Liver (tissue), 3 donors: ENCODE data around the gene MTM1.

Experiments
- ATF3 ChIP-seq: IDR thresholded peaks from 2 replicates; pipeline ENCODE4 v1.6.1; 2016; ENCODE audit warnings: antibody characterized with exemption
- FOXA1 ChIP-seq: IDR thresholded peaks from 2 replicates; pipeline ENCODE4 v1.6.1; 2016; ENCODE audit warnings: antibody characterized with exemption
- FOXA2 ChIP-seq: IDR thresholded peaks from 2 replicates; pipeline ENCODE4 v1.6.1; 2016; ENCODE audit warnings: antibody characterized with exemption
- GABPA ChIP-seq, 2 donors: IDR thresholded peaks in 1 of 2; conservative IDR thresholded peaks in 1 of 2; 2 replicates each; pipeline ENCODE4 v1.6.1; 2016; ENCODE audit warnings: antibody characterized with exemption in 2 of 2, mild to moderate bottlenecking in 1 of 2, moderate library complexity in 1 of 2
- JUND ChIP-seq, 2 donors: IDR thresholded peaks; 2 replicates each; pipeline ENCODE4 v1.6.1; 2016; ENCODE audit warnings: antibody characterized with exemption in 2 of 2
- RAD21 ChIP-seq, 2 donors: IDR thresholded peaks; 2 replicates each; pipeline ENCODE4 v1.6.1; 2016; ENCODE audit warnings: antibody characterized with exemption in 2 of 2, mild to moderate bottlenecking in 2 of 2
- RXRA ChIP-seq, 2 donors: IDR thresholded peaks; 2 replicates each; pipeline ENCODE4 v1.6.1; 2017 to 2018; ENCODE audit warnings: antibody characterized with exemption in 2 of 2, mild to moderate bottlenecking in 1 of 2
- SP1 ChIP-seq: IDR thresholded peaks from 2 replicates; pipeline ENCODE4 v1.6.1; 2018; ENCODE audit warnings: antibody characterized with exemption, mild to moderate bottlenecking
- YY1 ChIP-seq: IDR thresholded peaks from 2 replicates; pipeline ENCODE4 v1.6.1; 2016; ENCODE audit warnings: antibody characterized with exemption, mild to moderate bottlenecking
- ZBTB33 ChIP-seq: IDR thresholded peaks from 2 replicates; pipeline ENCODE4 v1.6.1; 2016; ENCODE audit warnings: antibody characterized with exemption
- TF ChIP-seq, protein P1 (sequence below): fragments of 150-350 bp; IDR thresholded peaks from 2 replicates; pipeline ENCODE4 v1.5.1; 2017; ENCODE audit warnings: improper control_type of control experiment, low read depth, low read length; ENCODE audit not compliant: missing input control
- TF ChIP-seq, protein P2 (sequence below): IDR thresholded peaks from 2 replicates; pipeline ENCODE4 v1.6.1; 2016; ENCODE audit warnings: antibody characterized with exemption
- TF ChIP-seq, protein P3 (sequence below): IDR thresholded peaks from 2 replicates; pipeline ENCODE4 v1.6.1; 2016; ENCODE audit warnings: antibody characterized with exemption, mild to moderate bottlenecking
- donor health status: healthy.
- donor health status: healthy.

DNA sequence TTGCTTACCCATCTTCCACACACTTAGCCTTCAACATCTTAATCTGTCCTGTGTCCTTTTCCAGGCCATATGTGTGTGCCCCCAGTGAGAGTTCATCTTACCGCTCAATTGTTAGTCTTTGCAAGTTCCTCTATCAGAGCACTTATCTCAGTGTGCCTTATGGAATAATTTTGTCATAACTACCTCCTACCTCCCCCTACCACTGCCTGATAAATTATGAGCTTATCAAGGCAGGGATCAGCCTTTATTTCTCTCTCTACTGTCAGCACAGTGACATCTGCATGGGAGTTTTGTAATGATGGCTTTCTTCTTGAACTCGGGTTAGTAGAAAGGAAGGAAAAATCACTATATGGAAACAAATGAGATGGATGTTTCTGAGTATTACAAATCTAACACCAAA lies 53.2 kb downstream of the MTM1 start:
- TF ChIP-seq, protein P1, sequence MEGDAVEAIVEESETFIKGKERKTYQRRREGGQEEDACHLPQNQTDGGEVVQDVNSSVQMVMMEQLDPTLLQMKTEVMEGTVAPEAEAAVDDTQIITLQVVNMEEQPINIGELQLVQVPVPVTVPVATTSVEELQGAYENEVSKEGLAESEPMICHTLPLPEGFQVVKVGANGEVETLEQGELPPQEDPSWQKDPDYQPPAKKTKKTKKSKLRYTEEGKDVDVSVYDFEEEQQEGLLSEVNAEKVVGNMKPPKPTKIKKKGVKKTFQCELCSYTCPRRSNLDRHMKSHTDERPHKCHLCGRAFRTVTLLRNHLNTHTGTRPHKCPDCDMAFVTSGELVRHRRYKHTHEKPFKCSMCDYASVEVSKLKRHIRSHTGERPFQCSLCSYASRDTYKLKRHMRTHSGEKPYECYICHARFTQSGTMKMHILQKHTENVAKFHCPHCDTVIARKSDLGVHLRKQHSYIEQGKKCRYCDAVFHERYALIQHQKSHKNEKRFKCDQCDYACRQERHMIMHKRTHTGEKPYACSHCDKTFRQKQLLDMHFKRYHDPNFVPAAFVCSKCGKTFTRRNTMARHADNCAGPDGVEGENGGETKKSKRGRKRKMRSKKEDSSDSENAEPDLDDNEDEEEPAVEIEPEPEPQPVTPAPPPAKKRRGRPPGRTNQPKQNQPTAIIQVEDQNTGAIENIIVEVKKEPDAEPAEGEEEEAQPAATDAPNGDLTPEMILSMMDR, result no peak
- TF ChIP-seq, protein P2, sequence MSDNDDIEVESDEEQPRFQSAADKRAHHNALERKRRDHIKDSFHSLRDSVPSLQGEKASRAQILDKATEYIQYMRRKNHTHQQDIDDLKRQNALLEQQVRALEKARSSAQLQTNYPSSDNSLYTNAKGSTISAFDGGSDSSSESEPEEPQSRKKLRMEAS, result no peak
- TF ChIP-seq, protein P3, sequence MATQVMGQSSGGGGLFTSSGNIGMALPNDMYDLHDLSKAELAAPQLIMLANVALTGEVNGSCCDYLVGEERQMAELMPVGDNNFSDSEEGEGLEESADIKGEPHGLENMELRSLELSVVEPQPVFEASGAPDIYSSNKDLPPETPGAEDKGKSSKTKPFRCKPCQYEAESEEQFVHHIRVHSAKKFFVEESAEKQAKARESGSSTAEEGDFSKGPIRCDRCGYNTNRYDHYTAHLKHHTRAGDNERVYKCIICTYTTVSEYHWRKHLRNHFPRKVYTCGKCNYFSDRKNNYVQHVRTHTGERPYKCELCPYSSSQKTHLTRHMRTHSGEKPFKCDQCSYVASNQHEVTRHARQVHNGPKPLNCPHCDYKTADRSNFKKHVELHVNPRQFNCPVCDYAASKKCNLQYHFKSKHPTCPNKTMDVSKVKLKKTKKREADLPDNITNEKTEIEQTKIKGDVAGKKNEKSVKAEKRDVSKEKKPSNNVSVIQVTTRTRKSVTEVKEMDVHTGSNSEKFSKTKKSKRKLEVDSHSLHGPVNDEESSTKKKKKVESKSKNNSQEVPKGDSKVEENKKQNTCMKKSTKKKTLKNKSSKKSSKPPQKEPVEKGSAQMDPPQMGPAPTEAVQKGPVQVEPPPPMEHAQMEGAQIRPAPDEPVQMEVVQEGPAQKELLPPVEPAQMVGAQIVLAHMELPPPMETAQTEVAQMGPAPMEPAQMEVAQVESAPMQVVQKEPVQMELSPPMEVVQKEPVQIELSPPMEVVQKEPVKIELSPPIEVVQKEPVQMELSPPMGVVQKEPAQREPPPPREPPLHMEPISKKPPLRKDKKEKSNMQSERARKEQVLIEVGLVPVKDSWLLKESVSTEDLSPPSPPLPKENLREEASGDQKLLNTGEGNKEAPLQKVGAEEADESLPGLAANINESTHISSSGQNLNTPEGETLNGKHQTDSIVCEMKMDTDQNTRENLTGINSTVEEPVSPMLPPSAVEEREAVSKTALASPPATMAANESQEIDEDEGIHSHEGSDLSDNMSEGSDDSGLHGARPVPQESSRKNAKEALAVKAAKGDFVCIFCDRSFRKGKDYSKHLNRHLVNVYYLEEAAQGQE, result no peak
- TF ChIP-seq ATF3 (no peak), JUND (IDR thresholded peaks at IDR 0.05) (no peak), ZBTB33 (no peak), RAD21 (IDR thresholded peaks at IDR 0.05) (no peak), FOXA1 (no peak), YY1 (no peak), RXRA (IDR thresholded peaks at IDR 0.05) (no peak), SP1 (no peak), GABPA (IDR thresholded peaks at IDR 0.05 in 1 of 2, conservative IDR thresholded peaks at IDR 0.05 in 1 of 2) (no peak), FOXA2 (no peak)
